ENCODE measurements around the gene P2RY14. TPM values are rescaled to one million over a fixed set of nuclear protein-coding genes. Genes with fewer than 3 reads are reported as not detected.

The P2RY14 gene
- polyA plus RNA-seq, 2 donors: 2.1 to 9.2 TPM

- no peaks in the 10 kb centered on the region for H3K9me3 ChIP-seq (ENCODE audit: control insufficient read depth in 2 of 2, insufficient read depth in 1 of 2, low read depth in 1 of 2, low read length in 1 of 2)
- no peak overlapping the region for H3K4me3 ChIP-seq (ENCODE audit: low read depth in 1 of 2, low read length in 2 of 2)
- H3K27me3 ChIP-seq (ENCODE audit: control insufficient read depth in 1 of 2, insufficient read depth in 2 of 2, low read length in 2 of 2): no peaks in the 10 kb centered on the region
- H3K27ac ChIP-seq (ENCODE audit: low read depth in 2 of 2, low read length in 1 of 2): no peak overlapping the region
- 35 to 41% methylated on average over 2 of the region's 2 CpGs for WGBS, 2 donors
- H3K4me1 ChIP-seq (ENCODE audit: control insufficient read depth in 2 of 2, insufficient read depth in 2 of 2, low read length in 1 of 2): no peaks in the 10 kb centered on the region
- H3K36me3 ChIP-seq (ENCODE audit: control insufficient read depth in 2 of 2, insufficient read depth in 2 of 2, low read length in 1 of 2): no peaks in the 10 kb centered on the region
Measured at GRCh38 chr3:151200586-151200985, 77.8 kb downstream of the P2RY14 start.

GRCh38 chr3:151199554-151200438, 78.5 kb downstream of the P2RY14 start:
- Histone ChIP-seq H3K9me3 (ENCODE audit: control insufficient read depth in 2 of 2, insufficient read depth in 1 of 2, low read depth in 1 of 2, low read length in 1 of 2) (no peaks in the 10 kb centered on the region), H3K36me3 (ENCODE audit: control insufficient read depth in 2 of 2, insufficient read depth in 2 of 2, low read length in 1 of 2) (no peaks in the 10 kb centered on the region), H3K4me3 (ENCODE audit: low read depth in 1 of 2, low read length in 2 of 2) (no peak overlapping the region), H3K4me1 (ENCODE audit: control insufficient read depth in 2 of 2, insufficient read depth in 2 of 2, low read length in 1 of 2) (no peaks in the 10 kb centered on the region), H3K27ac (ENCODE audit: low read depth in 2 of 2, low read length in 1 of 2) (no peak overlapping the region), H3K27me3 (ENCODE audit: control insufficient read depth in 1 of 2, insufficient read depth in 2 of 2, low read length in 2 of 2) (no peaks in the 10 kb centered on the region)
- WGBS, 2 donors: 75 to 79% methylated on average over 4 of the region's 4 CpGs

GRCh38 chr3:151198849-151199248, 79.5 kb downstream of the P2RY14 start:
- no peak overlapping the region for H3K4me3 ChIP-seq (ENCODE audit: low read depth in 1 of 2, low read length in 2 of 2)
- no peak overlapping the region for H3K27ac ChIP-seq (ENCODE audit: low read depth in 2 of 2, low read length in 1 of 2)
- 87 to 88% methylated on average over 5 of the region's 5 CpGs for WGBS, 2 donors
- no peaks in the 10 kb centered on the region for H3K9me3 ChIP-seq (ENCODE audit: control insufficient read depth in 2 of 2, insufficient read depth in 1 of 2, low read depth in 1 of 2, low read length in 1 of 2)
- H3K4me1 ChIP-seq (ENCODE audit: control insufficient read depth in 2 of 2, insufficient read depth in 2 of 2, low read length in 1 of 2): no peaks in the 10 kb centered on the region
- H3K36me3 ChIP-seq (ENCODE audit: control insufficient read depth in 2 of 2, insufficient read depth in 2 of 2, low read length in 1 of 2): no peaks in the 10 kb centered on the region
- no peaks in the 10 kb centered on the region for H3K27me3 ChIP-seq (ENCODE audit: control insufficient read depth in 1 of 2, insufficient read depth in 2 of 2, low read length in 2 of 2)

GRCh38 chr3:151197981-151198767, 80.2 kb downstream of the P2RY14 start:
- Histone ChIP-seq H3K27ac (ENCODE audit: low read depth in 2 of 2, low read length in 1 of 2) (no peak overlapping the region), H3K4me3 (ENCODE audit: low read depth in 1 of 2, low read length in 2 of 2) (no peak overlapping the region), H3K27me3 (ENCODE audit: control insufficient read depth in 1 of 2, insufficient read depth in 2 of 2, low read length in 2 of 2) (no peaks in the 10 kb centered on the region), H3K9me3 (ENCODE audit: control insufficient read depth in 2 of 2, insufficient read depth in 1 of 2, low read depth in 1 of 2, low read length in 1 of 2) (no peaks in the 10 kb centered on the region), H3K4me1 (ENCODE audit: control insufficient read depth in 2 of 2, insufficient read depth in 2 of 2, low read length in 1 of 2) (no peaks in the 10 kb centered on the region), H3K36me3 (ENCODE audit: control insufficient read depth in 2 of 2, insufficient read depth in 2 of 2, low read length in 1 of 2) (no peaks in the 10 kb centered on the region)
- WGBS, 2 donors: 71 to 84% methylated on average over 6 of the region's 6 CpGs

- Histone ChIP-seq H3K27me3 (ENCODE audit: control insufficient read depth in 1 of 2, insufficient read depth in 2 of 2, low read length in 2 of 2) (no peaks in the 10 kb centered on the region), H3K9me3 (ENCODE audit: control insufficient read depth in 2 of 2, insufficient read depth in 1 of 2, low read depth in 1 of 2, low read length in 1 of 2) (no peaks in the 10 kb centered on the region), H3K27ac (ENCODE audit: low read depth in 2 of 2, low read length in 1 of 2) (no peak overlapping the region), H3K36me3 (ENCODE audit: control insufficient read depth in 2 of 2, insufficient read depth in 2 of 2, low read length in 1 of 2) (no peaks in the 10 kb centered on the region), H3K4me3 (ENCODE audit: low read depth in 1 of 2, low read length in 2 of 2) (no peak overlapping the region), H3K4me1 (ENCODE audit: control insufficient read depth in 2 of 2, insufficient read depth in 2 of 2, low read length in 1 of 2) (no peaks in the 10 kb centered on the region)
- WGBS, 2 donors: 96% methylated on average over 8 of the region's 8 CpGs
Measured at GRCh38 chr3:151197228-151197627, 81.1 kb downstream of the P2RY14 start.

- Histone ChIP-seq H3K27ac (ENCODE audit: low read depth in 2 of 2, low read length in 1 of 2) (no peak overlapping the region), H3K36me3 (ENCODE audit: control insufficient read depth in 2 of 2, insufficient read depth in 2 of 2, low read length in 1 of 2) (no peaks in the 10 kb centered on the region), H3K27me3 (ENCODE audit: control insufficient read depth in 1 of 2, insufficient read depth in 2 of 2, low read length in 2 of 2) (no peaks in the 10 kb centered on the region), H3K4me1 (ENCODE audit: control insufficient read depth in 2 of 2, insufficient read depth in 2 of 2, low read length in 1 of 2) (no peaks in the 10 kb centered on the region), H3K9me3 (ENCODE audit: control insufficient read depth in 2 of 2, insufficient read depth in 1 of 2, low read depth in 1 of 2, low read length in 1 of 2) (no peaks in the 10 kb centered on the region), H3K4me3 (ENCODE audit: low read depth in 1 of 2, low read length in 2 of 2) (no peak overlapping the region)
Measured at GRCh38 chr3:151196434-151196833, 81.9 kb downstream of the P2RY14 start.

GRCh38 chr3:151195826-151196225, 82.5 kb downstream of the P2RY14 start:
- WGBS, 2 donors: 72 to 82% methylated on average over 1 of the region's 1 CpG
- H3K36me3 ChIP-seq (ENCODE audit: control insufficient read depth in 2 of 2, insufficient read depth in 2 of 2, low read length in 1 of 2): no peaks in the 10 kb centered on the region
- no peak overlapping the region for H3K27ac ChIP-seq (ENCODE audit: low read depth in 2 of 2, low read length in 1 of 2)
- H3K9me3 ChIP-seq (ENCODE audit: control insufficient read depth in 2 of 2, insufficient read depth in 1 of 2, low read depth in 1 of 2, low read length in 1 of 2): no peaks in the 10 kb centered on the region
- H3K27me3 ChIP-seq (ENCODE audit: control insufficient read depth in 1 of 2, insufficient read depth in 2 of 2, low read length in 2 of 2): no peaks in the 10 kb centered on the region
- H3K4me1 ChIP-seq (ENCODE audit: control insufficient read depth in 2 of 2, insufficient read depth in 2 of 2, low read length in 1 of 2): no peaks in the 10 kb centered on the region
- no peak overlapping the region for H3K4me3 ChIP-seq (ENCODE audit: low read depth in 1 of 2, low read length in 2 of 2)

- no peaks in the 10 kb centered on the region for H3K4me1 ChIP-seq (ENCODE audit: control insufficient read depth in 2 of 2, insufficient read depth in 2 of 2, low read length in 1 of 2)
- WGBS, 2 donors: 91% methylated on average over 6 of the region's 6 CpGs
- no peak overlapping the region for H3K4me3 ChIP-seq (ENCODE audit: low read depth in 1 of 2, low read length in 2 of 2)
- no peak overlapping the region for H3K27ac ChIP-seq (ENCODE audit: low read depth in 2 of 2, low read length in 1 of 2)
- no peaks in the 10 kb centered on the region for H3K27me3 ChIP-seq (ENCODE audit: control insufficient read depth in 1 of 2, insufficient read depth in 2 of 2, low read length in 2 of 2)
- H3K9me3 ChIP-seq (ENCODE audit: control insufficient read depth in 2 of 2, insufficient read depth in 1 of 2, low read depth in 1 of 2, low read length in 1 of 2): no peaks in the 10 kb centered on the region
- no peaks in the 10 kb centered on the region for H3K36me3 ChIP-seq (ENCODE audit: control insufficient read depth in 2 of 2, insufficient read depth in 2 of 2, low read length in 1 of 2)
Measured at GRCh38 chr3:151192545-151192944, 85.8 kb downstream of the P2RY14 start.

- no peaks in the 10 kb centered on the region for H3K36me3 ChIP-seq (ENCODE audit: control insufficient read depth in 2 of 2, insufficient read depth in 2 of 2, low read length in 1 of 2)
- H3K4me1 ChIP-seq (ENCODE audit: control insufficient read depth in 2 of 2, insufficient read depth in 2 of 2, low read length in 1 of 2): no peaks in the 10 kb centered on the region
- 82 to 83% methylated on average over 1 of the region's 1 CpG for WGBS, 2 donors
- H3K27me3 ChIP-seq (ENCODE audit: control insufficient read depth in 1 of 2, insufficient read depth in 2 of 2, low read length in 2 of 2): no peaks in the 10 kb centered on the region
- H3K27ac ChIP-seq (ENCODE audit: low read depth in 2 of 2, low read length in 1 of 2): no peak overlapping the region
- no peak overlapping the region for H3K4me3 ChIP-seq (ENCODE audit: low read depth in 1 of 2, low read length in 2 of 2)
- H3K9me3 ChIP-seq (ENCODE audit: control insufficient read depth in 2 of 2, insufficient read depth in 1 of 2, low read depth in 1 of 2, low read length in 1 of 2): no peaks in the 10 kb centered on the region
Measured at GRCh38 chr3:151191095-151191494, 87.2 kb downstream of the P2RY14 start.

All from esophagus (tissue), 2 donors.